ENCODE measurements around the gene NAXD.
"Not testable (repeated sequence)": the region's sequence is repeated elsewhere in the genome, so short reads cannot be mapped to it uniquely, and the experiment has no call there.

Gene NAXD

DNA sequence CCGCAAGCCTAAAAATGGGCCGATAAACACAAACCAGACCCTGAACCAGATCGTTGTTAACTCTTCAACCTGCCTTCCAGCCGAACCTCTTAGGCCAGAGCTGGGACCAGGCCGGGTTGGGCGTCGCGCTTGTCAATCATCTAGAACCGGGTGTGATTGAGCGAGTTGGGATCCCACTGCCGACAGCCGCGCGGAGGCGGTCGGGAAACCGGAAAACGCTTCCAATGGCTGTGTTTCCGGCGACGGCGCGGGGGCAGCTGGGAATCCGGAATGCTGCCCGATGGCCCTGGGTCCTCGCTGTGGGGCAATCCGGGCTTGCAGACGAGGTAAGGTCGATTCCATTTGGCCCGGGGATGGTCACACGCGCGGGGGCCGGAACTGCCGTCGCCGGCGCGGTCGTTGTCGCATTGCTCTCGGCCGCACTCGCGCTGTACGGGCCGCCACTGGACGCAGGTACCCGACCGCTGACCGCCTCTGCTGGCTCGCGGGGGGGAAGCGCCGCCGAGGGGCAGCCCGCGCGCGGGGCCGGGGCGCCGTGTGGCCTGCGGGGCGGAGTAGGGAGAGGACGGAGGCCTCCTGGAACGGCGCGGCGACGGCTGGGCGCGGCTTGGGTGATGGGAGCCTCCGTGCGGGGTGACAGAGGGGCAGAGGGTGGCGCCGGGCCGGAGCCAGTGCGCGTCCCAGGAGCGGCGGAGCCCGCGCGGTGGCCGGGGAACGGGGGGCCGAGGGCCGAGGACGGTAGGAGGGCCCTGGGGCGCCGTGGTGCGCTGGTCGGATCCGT, at the start of gene NAXD:
Gene NAXD (plus strand): TSS at position 224 of the 781 bp plus-strand sequence. CDS start 57 bp downstream, at position 281.
- DNase-seq = peak; percentile 80

DNA sequence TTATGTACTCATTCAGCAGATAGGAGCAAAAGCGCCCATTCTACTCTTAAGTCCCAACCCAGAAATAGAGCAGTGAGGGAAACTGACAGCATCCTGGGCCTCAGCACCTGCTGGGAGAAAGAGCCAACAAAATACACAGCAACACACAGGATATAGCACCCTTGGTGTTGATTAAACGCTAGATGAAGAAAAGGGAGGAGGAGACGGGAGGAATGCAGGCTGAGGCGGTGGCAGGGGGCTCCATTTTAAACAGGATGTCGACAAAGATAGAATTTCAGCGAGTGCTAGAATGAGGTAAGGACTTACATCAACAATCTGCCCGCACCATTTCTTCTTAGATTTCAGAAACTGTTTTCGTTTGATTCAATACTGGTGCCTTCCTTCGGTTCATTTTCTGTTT, 49.2 kb upstream of the NAXD start:
- no peak for DNase-seq

- DNase-seq = no peak
Measured at GRCh38 chr13:110568612-110569011, 46.7 kb upstream of the NAXD start.

- not testable (repeated sequence) for DNase-seq
Measured at GRCh38 chr13:110569962-110570361, 45.4 kb upstream of the NAXD start.

DNA sequence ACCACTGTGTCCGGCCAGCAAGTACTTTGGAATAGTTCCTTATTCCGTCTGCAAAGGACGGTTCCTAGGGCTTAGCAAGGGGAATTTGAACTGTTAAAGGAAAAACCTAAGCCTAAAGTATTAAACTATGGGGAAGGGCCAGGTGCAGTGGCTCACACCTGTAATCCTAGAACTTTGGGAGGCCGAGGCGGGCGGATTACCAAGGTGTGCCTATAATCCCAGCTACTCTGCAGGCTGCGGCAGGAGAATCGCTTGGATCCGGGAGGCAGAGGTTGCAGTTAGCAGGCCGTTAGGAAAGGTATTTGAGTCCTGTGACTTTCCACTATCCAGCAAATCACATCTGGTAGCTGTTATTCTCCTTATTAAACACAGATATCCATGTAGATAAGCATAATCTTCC, 44.5 kb upstream of the NAXD start:
- DNase-seq = no peak

DNA sequence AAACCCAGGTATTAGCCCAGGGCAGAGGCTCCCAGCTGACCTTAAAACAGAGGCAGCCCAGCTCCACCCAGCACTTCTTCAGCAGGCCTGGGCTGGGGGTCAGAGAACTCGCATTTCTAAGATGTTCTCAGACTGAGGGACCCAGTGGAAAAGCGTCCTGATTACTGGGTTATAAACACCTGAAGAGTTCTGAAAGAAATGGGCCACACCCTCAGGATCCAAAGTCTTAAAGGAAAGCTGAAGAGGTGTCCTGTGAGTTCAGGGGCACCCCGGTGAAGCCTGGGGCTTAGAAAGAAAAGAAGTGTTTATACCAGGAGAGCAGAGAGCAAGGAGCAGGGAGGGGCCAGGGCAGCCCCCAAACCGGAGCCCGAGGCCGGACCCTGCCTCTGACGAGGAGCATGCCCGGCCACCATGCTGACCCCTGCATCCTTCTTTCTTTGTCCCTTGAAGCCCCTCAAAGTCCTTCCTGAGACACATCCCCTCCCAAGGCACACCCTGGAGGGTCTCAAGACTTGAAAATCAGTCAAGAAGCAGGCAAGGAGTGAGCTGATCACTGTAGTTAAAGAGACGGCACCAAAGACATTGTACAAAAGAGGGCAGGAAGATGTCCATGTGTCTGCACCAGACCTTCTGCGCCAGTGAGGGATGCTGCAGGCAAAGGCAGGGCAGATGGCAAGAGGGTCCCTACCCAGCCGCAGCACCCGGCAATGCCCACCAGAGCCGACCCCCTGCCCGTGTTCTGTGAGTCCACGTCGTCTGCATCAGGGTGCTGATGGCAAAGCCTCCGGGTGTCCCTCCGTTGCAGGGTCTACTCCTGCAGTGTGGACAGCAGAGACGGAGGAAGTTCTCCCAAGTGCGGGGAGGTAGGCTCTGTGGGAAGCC, 43.2 kb upstream of the NAXD start:
- DNase-seq = no peak

DNA sequence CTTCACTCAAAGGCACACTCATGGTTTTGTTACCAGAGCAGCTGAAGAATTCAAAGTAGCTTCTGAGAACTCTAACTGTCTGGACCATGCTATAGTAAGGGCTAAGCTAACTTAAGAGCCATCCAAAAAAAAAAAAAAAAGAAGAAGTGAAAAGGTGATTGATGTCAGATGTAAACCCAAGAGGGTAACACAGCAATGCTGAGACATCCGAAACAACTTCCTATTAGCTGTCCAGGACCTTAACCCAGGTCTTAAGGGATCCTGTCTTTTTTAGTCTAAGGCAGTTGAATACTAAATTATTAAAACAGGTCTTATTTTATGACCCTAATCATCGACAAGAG, 42.6 kb upstream of the NAXD start:
- no peak for DNase-seq

- DNase-seq = no peak
Measured at GRCh38 chr13:110574161-110574560, 41.2 kb upstream of the NAXD start.

GRCh38 chr13:110575322-110576069, 39.8 kb upstream of the NAXD start:
- no peak for DNase-seq

- no peak for DNase-seq
Measured at GRCh38 chr13:110576070-110576394, 39.3 kb upstream of the NAXD start.

GRCh38 chr13:110576736-110577476, 38.4 kb upstream of the NAXD start:
- no peak for DNase-seq

DNA sequence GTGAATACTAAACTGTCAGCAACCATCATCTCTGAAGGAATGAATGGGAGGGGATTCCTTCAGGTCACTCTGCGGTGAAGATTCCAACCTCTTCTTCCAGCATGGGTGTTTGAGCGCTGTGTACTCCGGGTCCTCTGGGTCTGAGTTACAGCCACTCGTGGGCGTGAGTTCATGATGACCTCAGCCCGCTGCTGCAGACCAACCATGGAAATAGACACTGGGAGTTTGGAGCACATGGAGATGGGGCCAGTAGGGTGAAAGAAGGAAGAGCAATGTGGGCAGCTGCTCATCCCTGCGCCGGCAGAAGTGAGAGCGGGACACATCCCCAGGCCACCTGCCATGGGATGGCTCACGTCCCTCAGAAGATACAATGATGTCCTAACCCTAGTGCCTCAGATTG, 37.0 kb upstream of the NAXD start:
- no peak for DNase-seq

DNA sequence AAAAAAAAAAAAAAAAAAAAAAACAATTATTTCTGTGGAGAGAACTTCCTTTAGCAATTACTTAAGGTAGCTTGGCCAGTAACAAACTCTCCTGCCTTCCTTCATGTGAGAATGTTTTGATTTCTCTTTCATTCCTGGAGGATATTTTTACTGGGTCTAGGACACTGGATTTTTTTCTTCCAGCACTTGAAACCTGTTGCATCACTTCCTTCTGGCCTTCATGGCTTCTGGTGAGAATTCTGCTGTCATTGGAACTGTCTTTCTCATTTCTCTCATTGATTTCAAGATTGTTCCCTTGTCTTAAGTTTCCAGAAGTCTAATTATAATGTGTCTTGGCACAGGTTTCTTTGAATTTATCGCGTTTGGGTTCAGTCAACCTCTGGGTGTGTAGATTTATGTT, 34.5 kb upstream of the NAXD start:
- no peak for DNase-seq

DNA sequence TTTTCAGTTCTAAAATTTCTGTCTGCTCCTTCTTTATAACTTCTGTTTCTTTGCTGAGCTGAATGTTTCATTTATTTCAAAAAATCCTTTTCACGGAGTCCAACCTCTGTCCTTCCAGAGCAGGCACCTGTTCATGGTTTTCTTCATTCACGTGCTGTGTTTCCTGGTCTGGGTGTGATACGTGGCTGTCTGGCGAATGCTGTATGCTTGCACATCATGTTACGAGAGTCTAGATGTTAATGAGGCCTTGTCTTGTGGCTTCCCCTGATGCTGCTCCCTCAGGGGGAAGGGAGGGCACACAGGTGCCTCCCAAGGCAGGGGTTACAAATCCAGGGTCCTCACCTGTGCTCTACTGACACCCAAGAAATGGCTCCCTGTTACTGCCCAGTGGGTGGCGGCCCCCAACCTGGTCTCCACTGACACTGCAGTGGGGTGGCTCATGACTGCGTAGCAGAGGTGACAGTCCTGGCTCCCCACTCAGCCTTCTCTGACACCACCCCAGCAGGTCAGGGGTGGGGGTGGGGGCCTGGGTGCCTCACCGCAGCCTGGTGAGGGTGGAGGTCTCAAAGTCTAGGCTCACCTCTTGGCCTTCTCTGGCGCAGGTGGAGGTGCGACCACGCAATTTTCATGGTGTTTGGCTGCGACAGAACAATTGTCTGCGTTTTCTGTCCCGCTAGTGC, 33.7 kb upstream of the NAXD start:
- no peak for DNase-seq

- DNase-seq = no peak
Measured at GRCh38 chr13:110582421-110582954, 32.9 kb upstream of the NAXD start.

- no peak for DNase-seq
Measured at GRCh38 chr13:110583178-110583865, 32.0 kb upstream of the NAXD start.

DNA sequence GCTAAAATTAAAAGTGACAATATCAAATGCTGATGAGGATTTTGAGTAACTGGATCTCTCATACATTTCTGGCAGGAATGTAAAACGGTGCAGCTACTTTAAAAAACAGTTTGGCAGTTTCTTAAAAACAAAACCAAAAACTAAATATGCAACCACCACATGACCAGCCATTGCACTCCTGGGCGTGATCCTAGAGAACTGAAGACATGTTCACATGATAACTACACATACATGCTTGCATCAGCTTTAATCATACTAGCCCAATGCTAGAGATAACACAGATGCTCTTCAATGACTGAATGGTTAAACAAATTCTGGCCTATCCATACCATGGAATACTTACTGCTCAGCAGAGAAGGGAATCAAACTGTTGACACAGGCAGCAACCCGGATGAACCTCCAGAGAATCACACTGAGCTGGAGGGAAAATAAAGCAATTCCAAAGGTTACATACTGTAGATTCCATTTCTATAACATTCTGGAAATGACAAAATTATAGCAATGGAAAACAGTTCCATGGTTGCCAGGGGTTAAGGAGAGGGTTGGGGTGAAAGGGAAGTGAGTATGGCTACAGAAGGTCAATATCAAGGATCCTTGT, 25.5 kb upstream of the NAXD start:
- DNase-seq = no peak

DNA sequence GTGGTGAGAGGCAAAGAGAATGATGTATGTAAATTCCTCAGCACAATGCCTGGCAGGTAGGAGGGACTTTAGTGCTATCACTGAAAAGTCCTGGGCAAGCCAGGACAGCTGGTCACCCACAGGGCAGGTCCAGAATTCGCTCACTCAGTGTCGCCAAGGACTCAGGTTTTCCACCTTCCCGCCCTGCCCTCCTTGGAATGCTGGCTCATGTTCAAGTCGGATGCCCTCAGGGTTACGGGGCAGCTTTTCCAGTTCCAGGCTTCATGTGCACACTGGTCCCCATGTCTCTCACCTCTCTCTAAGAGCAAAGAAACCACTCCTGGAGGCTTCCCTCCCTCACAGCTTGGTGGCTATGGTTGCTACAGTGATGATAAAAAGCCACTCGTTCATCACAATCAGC, 24.8 kb upstream of the NAXD start:
- DNase-seq = no peak

GRCh38 chr13:110592665-110593064, 22.7 kb upstream of the NAXD start:
- no peak for DNase-seq

DNA sequence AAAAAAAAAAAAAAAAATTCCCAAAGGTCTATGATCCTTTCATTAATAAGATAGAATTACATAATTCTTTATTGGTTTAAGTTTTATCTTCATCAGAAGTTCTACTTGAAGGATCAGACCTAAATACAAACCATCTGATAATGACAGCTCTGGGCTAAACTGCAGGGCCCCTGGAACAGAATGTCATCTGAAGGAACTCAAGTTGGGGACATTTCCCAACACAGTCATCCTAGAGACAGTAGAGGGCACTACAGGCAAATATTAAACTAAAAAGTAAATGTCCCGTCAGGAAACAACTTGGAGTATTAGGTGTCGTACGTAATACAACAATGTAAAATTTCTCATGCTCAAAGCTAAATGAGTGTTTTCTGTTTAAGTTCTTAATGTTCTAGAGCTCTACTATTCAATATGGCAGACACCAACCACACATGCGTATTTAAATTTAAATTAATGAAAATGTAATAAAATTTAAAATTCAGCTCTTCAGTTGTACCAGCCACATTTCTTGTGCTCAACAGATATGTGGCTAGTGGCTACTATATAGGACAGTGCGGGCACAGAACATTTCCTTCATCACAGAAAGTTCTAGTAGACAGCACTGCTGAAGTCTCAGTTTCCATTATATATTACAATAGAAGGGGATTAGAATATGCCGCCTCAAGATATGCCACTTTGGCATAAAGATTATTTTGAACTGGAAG, 21.8 kb upstream of the NAXD start:
- no peak for DNase-seq

All from DMS 273 treated with DMSO at 0.1 percent for 48 hours (cell line).